Spleen (tissue), 11 donors: Measurements from ENCODE around the gene ITPKB. TPM values are rescaled to one million over a fixed set of nuclear protein-coding genes. Genes with fewer than 3 reads are reported as not detected.

ENCODE experiments used
- DNase-seq: peaks from one replicate; pipeline ENCODE4 v3.0.0-alpha.2; 2020
- H3K27ac ChIP-seq, 8 donors: fragments of 200-600 bp; sonication (generic) in 7 of 8; 1 replicate in 4 of 8; 2 replicates in 4 of 8; pipeline versions ENCODE4 v1.5.0 to v1.8.0; 2016 to 2021; ENCODE audit warnings: inconsistent platforms in 4 of 8, mild to moderate bottlenecking in 4 of 8, moderate library complexity in 1 of 8
- H3K27me3 ChIP-seq, 7 donors: fragments of 200-600 bp; sonication (generic) in 6 of 7; replicated peaks in 1 of 7; 1 replicate in 4 of 7; 2 replicates in 3 of 7; pipeline versions ENCODE4 v1.5.0 to v1.8.0; 2016 to 2021; ENCODE audit warnings: inconsistent platforms in 3 of 7, mild to moderate bottlenecking in 1 of 7
- H3K36me3 ChIP-seq, 6 donors: fragments of 200-600 bp; sonication (generic) in 5 of 6; 1 replicate in 4 of 6; 2 replicates in 2 of 6; pipeline versions ENCODE4 v1.5.0 to v1.8.0; 2016 to 2021; ENCODE audit warnings: inconsistent platforms in 2 of 6
- H3K4me1 ChIP-seq, 6 donors: fragments of 200-600 bp; sonication (generic) in 5 of 6; 1 replicate in 3 of 6; 2 replicates in 3 of 6; pipeline versions ENCODE4 v1.5.0 to v1.8.0; 2016 to 2021; ENCODE audit warnings: inconsistent platforms in 3 of 6
- H3K4me3 ChIP-seq, 8 donors: fragments of 200-600 bp; sonication (generic) in 7 of 8; 1 replicate in 4 of 8; 2 replicates in 4 of 8; pipeline versions ENCODE4 v1.5.0 to v1.8.0; 2016 to 2021; ENCODE audit warnings: inconsistent platforms in 4 of 8, mild to moderate bottlenecking in 4 of 8, moderate library complexity in 2 of 8
- H3K9me3 ChIP-seq, 8 donors: fragments of 200-600 bp; sonication (generic) in 7 of 8; 1 replicate in 4 of 8; 2 replicates in 4 of 8; pipeline versions ENCODE4 v1.5.0 to v1.8.0; 2016 to 2021; ENCODE audit warnings: inconsistent platforms in 4 of 8
- POLR2A ChIP-seq, 3 donors: fragments of 450-650 bp; IDR thresholded peaks; one replicate each; pipeline ENCODE4 v1.5.1; 2017; ENCODE audit warnings: antibody characterized with exemption in 3 of 3, mild to moderate bottlenecking in 1 of 3
- POLR2AphosphoS5 ChIP-seq, 3 donors: sonication (generic); formaldehyde crosslinking; IDR thresholded peaks; one replicate each; pipeline ENCODE4 v1.5.1; 2017; ENCODE audit warnings: antibody characterized with exemption in 3 of 3
- WGBS, 5 donors: extraction: QIAGEN DNeasy Blood & Tissue Kit in 3 of 5; methylation state at CpG; one replicate each; pipeline versions ENCODE4 v1.1.5 to v1.1.7; 2013 to 2018; 5-methylcytosine and 5-hydroxymethylcytosine counted together
- intact Hi-C: fragments of 100-400 bp; cut with DNase I; formaldehyde crosslinking; loops from one replicate; pipeline ENCODE4 v1.15.0; 2023; ENCODE audit warnings: low total_unique reads
- polyA plus RNA-seq, 3 donors: library from polyadenylated mRNA; stranded (reverse); fragments of 200-250 nt; gene quantifications; one replicate each; pipeline ENCODE4 v1.2.1, GENCODE V29; 2013
- total RNA-seq, 7 donors: library from RNA; depleted of rRNA in 3 of 7; stranded (reverse); fragments of >200 nt in 3 of 7; fragmentation: NEBNext Ultra II Directional in 4 of 7; extraction: Animal tissue kit (Norgen Biotek cat#: 25700) in 4 of 7; gene quantifications; one replicate each; pipeline versions ENCODE4 v1.1.0 to v1.2.1, GENCODE V29; 2016 to 2021
- TF ChIP-seq, protein P1 (sequence below), 11 experiments: fragments of 200-600 bp in 7 of 11; fragments of 450-650 bp in 4 of 11; sonication (generic) in 4 of 11; IDR thresholded peaks in 8 of 11; conservative IDR thresholded peaks in 3 of 11; 1 replicate in 7 of 11; 2 replicates in 4 of 11; pipeline versions ENCODE4 v1.4.0 to v1.8.0; 2016 to 2021; ENCODE audit warnings: antibody characterized with exemption in 11 of 11, inconsistent platforms in 4 of 11, mild to moderate bottlenecking in 1 of 11
- donor health status: healthy with polysubstance abuse.
- donor health status: DM: no; HTN: no; CAD: no; lungs with moderate emphysema.
- donor health status: DM: no; HTN: no; CAD: no.
- donor health status: Bipolar disorder and iron deficiency.
- donor health status: healthy.
- donor health status: DM: no; HTN: no; CAD: no.
- donor health status: DM: yes; HTN: yes; CAD: no.

ITPKB gene
- total and polyA plus RNA-seq, 10 donors = 8.5 to 74.6 (median 59.6) TPM

DNA sequence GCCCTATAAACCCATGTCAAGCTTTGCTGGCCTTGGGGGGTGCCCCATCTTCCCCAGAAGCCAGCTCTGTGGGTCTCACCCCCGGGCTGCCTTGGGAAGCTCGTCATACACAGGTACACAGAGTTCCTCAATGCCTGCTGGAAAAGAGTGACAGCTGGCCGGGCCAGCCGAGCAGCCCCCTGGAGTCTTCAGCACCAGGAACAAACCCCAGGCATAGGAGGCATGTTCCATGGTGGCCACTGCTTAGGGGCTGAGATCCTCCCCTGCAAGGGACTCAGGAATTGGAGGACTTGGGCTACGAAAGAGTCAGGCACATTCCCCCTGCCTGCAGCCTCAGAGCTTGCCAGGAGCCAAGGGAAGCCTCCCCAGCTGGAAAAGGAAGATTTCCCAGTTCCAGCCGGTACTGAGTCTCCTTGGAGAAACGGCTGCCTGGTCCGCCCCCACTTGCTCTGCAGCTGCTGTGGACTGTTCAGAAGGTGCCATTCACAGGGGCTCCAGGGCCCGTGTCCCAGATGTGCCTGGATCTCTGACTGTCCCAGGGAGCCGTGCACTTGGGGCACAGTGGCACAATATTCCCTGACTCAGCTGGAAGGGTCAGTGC lies 101.0 kb downstream of the ITPKB start:
- H3K27ac ChIP-seq = peak overlapping the region in 4 of 8 donors; percentile 30 to 62 (median 46)
- H3K4me1 ChIP-seq = peaks cover 20 to 90% (median 60%) of the 10 kb centered on the region in 6 donors
- no peaks in the 10 kb centered on the region for H3K9me3 ChIP-seq
- no peak overlapping the region for H3K4me3 ChIP-seq
- TF ChIP-seq POLR2A (IDR thresholded peaks at IDR 0.05) = no peak
- TF ChIP-seq POLR2AphosphoS5 (IDR thresholded peaks at IDR 0.05) = peak in 1 of 3 donors; percentile 27
- TF ChIP-seq, protein P1, sequence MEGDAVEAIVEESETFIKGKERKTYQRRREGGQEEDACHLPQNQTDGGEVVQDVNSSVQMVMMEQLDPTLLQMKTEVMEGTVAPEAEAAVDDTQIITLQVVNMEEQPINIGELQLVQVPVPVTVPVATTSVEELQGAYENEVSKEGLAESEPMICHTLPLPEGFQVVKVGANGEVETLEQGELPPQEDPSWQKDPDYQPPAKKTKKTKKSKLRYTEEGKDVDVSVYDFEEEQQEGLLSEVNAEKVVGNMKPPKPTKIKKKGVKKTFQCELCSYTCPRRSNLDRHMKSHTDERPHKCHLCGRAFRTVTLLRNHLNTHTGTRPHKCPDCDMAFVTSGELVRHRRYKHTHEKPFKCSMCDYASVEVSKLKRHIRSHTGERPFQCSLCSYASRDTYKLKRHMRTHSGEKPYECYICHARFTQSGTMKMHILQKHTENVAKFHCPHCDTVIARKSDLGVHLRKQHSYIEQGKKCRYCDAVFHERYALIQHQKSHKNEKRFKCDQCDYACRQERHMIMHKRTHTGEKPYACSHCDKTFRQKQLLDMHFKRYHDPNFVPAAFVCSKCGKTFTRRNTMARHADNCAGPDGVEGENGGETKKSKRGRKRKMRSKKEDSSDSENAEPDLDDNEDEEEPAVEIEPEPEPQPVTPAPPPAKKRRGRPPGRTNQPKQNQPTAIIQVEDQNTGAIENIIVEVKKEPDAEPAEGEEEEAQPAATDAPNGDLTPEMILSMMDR (IDR thresholded peaks at IDR 0.05 in 8 of 11, conservative IDR thresholded peaks at IDR 0.05 in 3 of 11) = peak in 2 of 11 experiments; percentile 3 to 20
- intact Hi-C loops = no loop called here
- no peaks in the 10 kb centered on the region for H3K27me3 ChIP-seq
- WGBS, 5 donors = 72 to 82% (median 75%) methylated on average over 6 to 10 of the region's 10 CpGs
- H3K36me3 ChIP-seq = peaks cover 3 to 99% (median 74%) of the 10 kb centered on the region in 6 donors
- peak; percentile 71 for DNase-seq

DNA sequence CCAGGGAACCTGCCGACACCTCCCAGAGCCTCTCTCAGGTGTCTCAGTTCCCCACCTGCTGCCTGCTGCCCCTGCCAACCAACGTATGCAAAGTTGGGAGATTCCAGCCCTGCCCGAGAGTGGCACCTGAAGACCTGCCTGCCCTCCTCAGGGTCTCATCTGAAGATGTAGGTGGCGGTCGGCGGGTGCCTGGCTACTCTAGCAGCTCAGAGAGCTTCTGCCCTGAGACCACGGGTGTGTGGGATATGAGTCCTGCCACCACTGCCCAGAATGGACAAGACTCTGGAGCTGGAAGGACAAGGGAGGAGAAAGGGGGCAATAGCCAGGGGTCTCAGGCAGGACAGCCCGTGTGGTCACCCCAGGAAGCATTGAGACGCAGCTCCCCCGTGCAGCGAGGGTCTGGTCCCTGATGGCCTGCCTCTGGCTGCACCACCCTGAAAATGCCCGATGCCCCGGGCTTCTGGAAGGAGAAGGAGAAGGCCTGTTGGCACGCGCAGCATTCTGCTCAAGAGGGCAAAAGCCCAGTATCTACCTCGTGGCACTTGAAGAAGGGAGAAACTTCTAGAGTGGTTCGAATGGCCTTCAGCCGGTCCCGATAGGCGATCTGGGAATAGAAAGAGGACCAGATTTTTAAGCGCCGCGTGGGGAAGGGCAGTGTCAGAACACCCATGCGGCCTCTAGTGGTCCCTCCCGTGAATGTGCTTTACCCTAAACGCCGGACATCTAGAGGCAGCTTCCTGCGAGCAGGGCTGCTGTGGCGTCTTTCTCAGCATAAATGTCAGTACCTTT lies 101.7 kb downstream of the ITPKB start:
- peaks cover 19 to 90% (median 60%) of the 10 kb centered on the region in 6 donors for H3K4me1 ChIP-seq
- WGBS, 5 donors = 69 to 81% (median 78%) methylated on average over 18 to 29 of the region's 29 CpGs
- no peak overlapping the region for H3K4me3 ChIP-seq
- no peaks in the 10 kb centered on the region for H3K9me3 ChIP-seq
- peak in 1 of 3 donors; percentile 25 for TF ChIP-seq POLR2AphosphoS5 (IDR thresholded peaks at IDR 0.05)
- TF ChIP-seq, protein P1 (IDR thresholded peaks at IDR 0.05 in 8 of 11, conservative IDR thresholded peaks at IDR 0.05 in 3 of 11) = peak in 8 of 11 experiments; percentile 25 to 48 (median 36)
- no peak for TF ChIP-seq POLR2A (IDR thresholded peaks at IDR 0.05)
- H3K27ac ChIP-seq = peak overlapping the region in 4 of 8 donors; percentile 30 to 62 (median 46)
- H3K36me3 ChIP-seq = peaks cover 3 to 100% (median 78%) of the 10 kb centered on the region in 6 donors
- peak; percentile 71 for DNase-seq
- H3K27me3 ChIP-seq = no peaks in the 10 kb centered on the region
- intact Hi-C loops = no loop called here

DNA sequence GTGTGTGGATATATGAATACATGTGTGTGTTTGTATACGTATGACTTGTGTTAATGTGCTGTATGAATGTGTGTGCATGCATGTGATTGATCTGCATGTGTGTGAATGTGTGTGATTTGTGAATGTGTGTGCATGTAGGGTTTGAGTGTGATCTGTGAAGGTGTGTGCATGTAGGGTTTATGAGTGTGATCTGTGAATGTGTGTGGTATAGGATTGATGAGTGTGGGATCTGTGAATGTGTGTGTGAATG lies 102.3 kb downstream of the ITPKB start:
- Histone ChIP-seq H3K36me3 (peaks cover 3 to 100% (median 74%) of the 10 kb centered on the region in 6 donors), H3K27ac (peak overlapping the region in 2 of 8 donors; percentile 46 to 47)

More for the DNA sequence above, 102.3 kb downstream of the ITPKB start:
- DNase-seq = no peak
- TF ChIP-seq, protein P1 (IDR thresholded peaks at IDR 0.05 in 8 of 11, conservative IDR thresholded peaks at IDR 0.05 in 3 of 11) = no peak
- TF ChIP-seq POLR2AphosphoS5 (IDR thresholded peaks at IDR 0.05) (no peak), POLR2A (IDR thresholded peaks at IDR 0.05) (no peak)
- 85 to 98% (median 94%) methylated on average over 1 of the region's 1 CpG for WGBS, 5 donors
- Histone ChIP-seq H3K27me3 (no peaks in the 10 kb centered on the region), H3K9me3 (no peaks in the 10 kb centered on the region), H3K4me3 (no peak overlapping the region), H3K4me1 (peaks cover 19 to 90% (median 65%) of the 10 kb centered on the region in 6 donors)
- intact Hi-C loops = no loop called here
